ENCODE results near the gene GTPBP3.

DNA sequence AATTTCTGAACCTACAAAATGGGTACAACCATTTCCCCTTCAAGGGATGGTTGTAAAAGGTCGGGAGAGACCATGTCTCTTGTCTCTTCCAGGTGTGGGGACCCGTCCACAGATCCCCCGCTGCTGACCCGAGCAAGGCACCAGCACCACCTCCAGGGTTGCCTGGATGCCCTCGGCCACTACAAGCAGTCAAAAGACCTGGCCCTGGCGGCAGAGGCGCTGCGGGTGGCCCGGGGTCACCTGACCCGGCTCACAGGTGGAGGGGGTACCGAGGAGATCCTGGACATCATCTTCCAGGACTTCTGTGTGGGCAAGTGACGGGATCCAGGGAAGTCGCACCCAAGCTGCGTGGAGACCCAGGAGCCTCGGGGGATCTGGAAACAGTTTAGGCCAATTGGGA lies 4.0 kb downstream of the GTPBP3 start:
- TF ChIP-seq CTCF (IDR thresholded peaks at IDR 0.05; ENCODE audit: borderline replicate concordance, extremely low read depth, low read length, poor library complexity, severe bottlenecking) (no peak), EZH2 (IDR thresholded peaks at IDR 0.05; ENCODE audit: borderline replicate concordance, low read depth, low read length, severe bottlenecking) (no peak)

Data from DND-41 (cell line).